ENCODE results near the gene CAST. TPM values are rescaled to one million over a fixed set of nuclear protein-coding genes. Genes with fewer than 3 reads are reported as not detected.

Gene CAST
- total RNA-seq, 4 donors from 2014 or later, result 98.2 to 350 (median 136) TPM

GRCh38 chr5:96649681-96650540, 12.3 kb upstream of the CAST start:
- no peak for DNase-seq
- H3K4me3 ChIP-seq, result no peak overlapping the region
- no peaks in the 10 kb centered on the region for H3K27me3 ChIP-seq
- TF ChIP-seq POLR2A (IDR thresholded peaks at IDR 0.05) (no peak), CTCF (IDR thresholded peaks at IDR 0.05) (no peak)
- no peaks in the 10 kb centered on the region for H3K4me1 ChIP-seq
- no peaks in the 10 kb centered on the region for H3K36me3 ChIP-seq
- no peak overlapping the region for H3K27ac ChIP-seq
- intact Hi-C loops (cut with DNase I; ENCODE audit: low total_unique reads), result no loop called here
- no peaks in the 10 kb centered on the region for H3K9me3 ChIP-seq

GRCh38 chr5:96651047-96651446, 11.1 kb upstream of the CAST start:
- intact Hi-C loops (cut with DNase I; ENCODE audit: low total_unique reads), result no loop called here
- DNase-seq, result no peak
- no peak for TF ChIP-seq CTCF (IDR thresholded peaks at IDR 0.05)
- TF ChIP-seq POLR2A (IDR thresholded peaks at IDR 0.05), result no peak
- Histone ChIP-seq H3K36me3 (no peaks in the 10 kb centered on the region), H3K4me3 (no peak overlapping the region), H3K4me1 (no peaks in the 10 kb centered on the region), H3K9me3 (no peaks in the 10 kb centered on the region), H3K27me3 (no peaks in the 10 kb centered on the region), H3K27ac (no peak overlapping the region)

GRCh38 chr5:96651948-96652753, 10.0 kb upstream of the CAST start:
- intact Hi-C loops (cut with DNase I; ENCODE audit: low total_unique reads), result no loop called here
- no peaks in the 10 kb centered on the region for H3K27me3 ChIP-seq
- no peak for TF ChIP-seq POLR2A (IDR thresholded peaks at IDR 0.05)
- TF ChIP-seq CTCF (IDR thresholded peaks at IDR 0.05), result peak in 1 of 4 experiments; percentile 17
- H3K36me3 ChIP-seq, result no peaks in the 10 kb centered on the region
- H3K4me1 ChIP-seq, result no peaks in the 10 kb centered on the region
- no peak overlapping the region for H3K4me3 ChIP-seq
- no peaks in the 10 kb centered on the region for H3K9me3 ChIP-seq
- DNase-seq, result no peak
- H3K27ac ChIP-seq, result no peak overlapping the region

- no peak for DNase-seq
- H3K36me3 ChIP-seq, result no peaks in the 10 kb centered on the region
- no peak for TF ChIP-seq POLR2A (IDR thresholded peaks at IDR 0.05)
- no peak for TF ChIP-seq CTCF (IDR thresholded peaks at IDR 0.05)
- no peaks in the 10 kb centered on the region for H3K4me1 ChIP-seq
- H3K9me3 ChIP-seq, result no peaks in the 10 kb centered on the region
- intact Hi-C loops (cut with DNase I; ENCODE audit: low total_unique reads), result no loop called here
- H3K27me3 ChIP-seq, result no peaks in the 10 kb centered on the region
- H3K4me3 ChIP-seq, result no peak overlapping the region
- no peak overlapping the region for H3K27ac ChIP-seq
Observed at GRCh38 chr5:96652769-96653454, 9.3 kb upstream of the CAST start.

Data from uterus (tissue), 4 donors.